Right lobe of liver (tissue), 4 donors: ENCODE data around the gene MSMB.

ENCODE experiments used
- POLR2A ChIP-seq: fragments of 450-650 bp; IDR thresholded peaks from one replicate; pipeline ENCODE4 v1.6.1; 2017; ENCODE audit warnings: antibody characterized with exemption, mild to moderate bottlenecking
- TF ChIP-seq, protein P1 (sequence below), 4 donors: fragments of 200-600 bp in 3 of 4; fragments of 450-650 bp in 1 of 4; IDR thresholded peaks; one replicate each; pipeline versions ENCODE4 v1.5.1 to v1.8.0; 2016 to 2022; ENCODE audit warnings: antibody characterized with exemption in 4 of 4, mild to moderate bottlenecking in 2 of 4
- donor health status: DM: no; HTN: no; CAD: no.
- donor health status: DM: no; HTN: no; CAD: no.
- donor health status: DM: no; HTN: yes; CAD: no.

GRCh38 chr10:46084321-46085165 lies 38.5 kb upstream of the MSMB start:
- TF ChIP-seq, protein P1, sequence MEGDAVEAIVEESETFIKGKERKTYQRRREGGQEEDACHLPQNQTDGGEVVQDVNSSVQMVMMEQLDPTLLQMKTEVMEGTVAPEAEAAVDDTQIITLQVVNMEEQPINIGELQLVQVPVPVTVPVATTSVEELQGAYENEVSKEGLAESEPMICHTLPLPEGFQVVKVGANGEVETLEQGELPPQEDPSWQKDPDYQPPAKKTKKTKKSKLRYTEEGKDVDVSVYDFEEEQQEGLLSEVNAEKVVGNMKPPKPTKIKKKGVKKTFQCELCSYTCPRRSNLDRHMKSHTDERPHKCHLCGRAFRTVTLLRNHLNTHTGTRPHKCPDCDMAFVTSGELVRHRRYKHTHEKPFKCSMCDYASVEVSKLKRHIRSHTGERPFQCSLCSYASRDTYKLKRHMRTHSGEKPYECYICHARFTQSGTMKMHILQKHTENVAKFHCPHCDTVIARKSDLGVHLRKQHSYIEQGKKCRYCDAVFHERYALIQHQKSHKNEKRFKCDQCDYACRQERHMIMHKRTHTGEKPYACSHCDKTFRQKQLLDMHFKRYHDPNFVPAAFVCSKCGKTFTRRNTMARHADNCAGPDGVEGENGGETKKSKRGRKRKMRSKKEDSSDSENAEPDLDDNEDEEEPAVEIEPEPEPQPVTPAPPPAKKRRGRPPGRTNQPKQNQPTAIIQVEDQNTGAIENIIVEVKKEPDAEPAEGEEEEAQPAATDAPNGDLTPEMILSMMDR (IDR thresholded peaks at IDR 0.05), result no peak
- no peak for TF ChIP-seq POLR2A
